Inferior parietal cortex (tissue), 1 donor: ENCODE data around the gene FAM240A.

Experiments used
- DNase-seq: peaks from one replicate; pipeline ENCODE4 v3.0.0-alpha.2; 2016; ENCODE audit errors: extremely low spot score

The FAM240A gene

GRCh38 chr3:46674031-46674845, 61.9 kb downstream of the FAM240A start:
- no peak for DNase-seq

- no peak for DNase-seq
Observed at GRCh38 chr3:46675426-46675825, 63.1 kb downstream of the FAM240A start.
